Suprapubic skin (tissue), 4 donors: ENCODE measurements around the gene MARF1.

Experiments
- POLR2A ChIP-seq, 2 donors: fragments of 450-650 bp; IDR thresholded peaks; one replicate each; pipeline ENCODE4 v1.6.1; 2017; ENCODE audit warnings: antibody characterized with exemption in 2 of 2, mild to moderate bottlenecking in 2 of 2, moderate library complexity in 2 of 2
- POLR2AphosphoS5 ChIP-seq, 3 donors: sonication (generic); formaldehyde crosslinking; IDR thresholded peaks; one replicate each; pipeline ENCODE4 v1.6.1; 2017; ENCODE audit warnings: antibody characterized with exemption in 3 of 3

- TF ChIP-seq POLR2AphosphoS5 (IDR thresholded peaks at IDR 0.05): no peak
- TF ChIP-seq POLR2A (IDR thresholded peaks at IDR 0.05): no peak
Measured at GRCh38 chr16:15654591-15654990, 11.6 kb upstream of the MARF1 start.
